Measurements from ENCODE around the gene AK4. TPM values are rescaled to one million over a fixed set of nuclear protein-coding genes. Genes with fewer than 3 reads are reported as not detected.

The AK4 gene
- polyA plus RNA-seq, 3 donors, result 4.3 to 9.9 (median 6.7) TPM

GRCh38 chr1:65189576-65190115 lies 41.6 kb downstream of the AK4 start:
- Histone ChIP-seq H3K4me1 (ENCODE audit: control insufficient read depth in 1 of 2, insufficient read depth in 2 of 2, low read length in 2 of 2) (peaks cover 0 to 3% of the 10 kb centered on the region in 2 donors), H2AFZ (ENCODE audit: insufficient read depth, low read depth, low read length, poor library complexity, severe bottlenecking) (no peak overlapping the region), H3K9me3 (replicated peaks in 1 of 2; ENCODE audit: control insufficient read depth in 1 of 2, insufficient read depth in 1 of 2, low read length in 2 of 2) (no peaks in the 10 kb centered on the region), H3K36me3 (replicated peaks in 1 of 2; ENCODE audit: control insufficient read depth in 1 of 2, insufficient read depth in 2 of 2, low read length in 2 of 2) (peaks cover 0 to 12% of the 10 kb centered on the region in 2 donors), H3K4me3 (replicated peaks in 1 of 3; ENCODE audit: low read depth in 2 of 3, low read length in 3 of 3) (no peak overlapping the region), H3K4me2 (replicated peaks; ENCODE audit: extremely low read depth, low read length, poor library complexity, severe bottlenecking) (no peak overlapping the region), H3K79me2 (ENCODE audit: insufficient read depth, low read length) (no peaks in the 10 kb centered on the region), H3K9ac (ENCODE audit: insufficient read depth, low read length, poor library complexity, severe bottlenecking) (no peak overlapping the region), H4K20me1 (ENCODE audit: insufficient read depth, low read length) (no peaks in the 10 kb centered on the region), H3K27ac (ENCODE audit: low read depth in 1 of 2, low read length in 2 of 2) (no peak overlapping the region), H3K27me3 (ENCODE audit: control insufficient read depth in 2 of 2, insufficient read depth in 2 of 2, low read length in 2 of 2) (no peaks in the 10 kb centered on the region)
- no peak overlapping the region for H3K4me3 Mint-ChIP-seq
- no peak for DNase-seq
- peaks cover 0 to 3% (median 0%) of the 10 kb centered on the region in 7 donors for H3K9me3 Mint-ChIP-seq
- intact Hi-C loops (cut with micrococcal nuclease), result no loop called here
- H3K27ac Mint-ChIP-seq, result no peak overlapping the region
- peaks cover 17 to 24% of the 10 kb centered on the region in 2 donors for H3K36me3 Mint-ChIP-seq
- no peaks in the 10 kb centered on the region for H3K27me3 Mint-ChIP-seq (ENCODE audit: low read depth in 3 of 3)
- no CpG with 5 or more reads among the region's 2 CpGs for WGBS (ENCODE audit: insufficient coverage)
- peaks cover 10% of the 10 kb centered on the region for H3K4me1 Mint-ChIP-seq
- no peak for TF ChIP-seq CTCF (IDR thresholded peaks at IDR 0.05)

GRCh38 chr1:65190229-65190628 lies 42.2 kb downstream of the AK4 start:
- TF ChIP-seq CTCF (IDR thresholded peaks at IDR 0.05), result no peak
- no peak overlapping the region for H3K27ac ChIP-seq (ENCODE audit: low read depth in 1 of 2, low read length in 2 of 2)
- Mint-ChIP-seq H3K9me3 (peaks cover 0 to 3% (median 0%) of the 10 kb centered on the region in 7 donors), H3K27me3 (ENCODE audit: low read depth in 3 of 3) (no peaks in the 10 kb centered on the region), H3K4me1 (peaks cover 10% of the 10 kb centered on the region), H3K4me3 (no peak overlapping the region), H3K27ac (no peak overlapping the region), H3K36me3 (peaks cover 17 to 26% of the 10 kb centered on the region in 2 donors)
- H3K27me3 ChIP-seq (ENCODE audit: control insufficient read depth in 2 of 2, insufficient read depth in 2 of 2, low read length in 2 of 2), result no peaks in the 10 kb centered on the region
- peaks cover 0 to 12% of the 10 kb centered on the region in 2 donors for H3K36me3 ChIP-seq (replicated peaks in 1 of 2; ENCODE audit: control insufficient read depth in 1 of 2, insufficient read depth in 2 of 2, low read length in 2 of 2)
- peaks cover 0 to 3% of the 10 kb centered on the region in 2 donors for H3K4me1 ChIP-seq (ENCODE audit: control insufficient read depth in 1 of 2, insufficient read depth in 2 of 2, low read length in 2 of 2)
- no peaks in the 10 kb centered on the region for H3K79me2 ChIP-seq (ENCODE audit: insufficient read depth, low read length)
- no peak for DNase-seq
- intact Hi-C loops (cut with micrococcal nuclease), result no loop called here
- no peak overlapping the region for H2AFZ ChIP-seq (ENCODE audit: insufficient read depth, low read depth, low read length, poor library complexity, severe bottlenecking)
- H3K4me3 ChIP-seq (replicated peaks in 1 of 3; ENCODE audit: low read depth in 2 of 3, low read length in 3 of 3), result no peak overlapping the region
- no CpG with 5 or more reads among the region's 4 CpGs for WGBS (ENCODE audit: insufficient coverage)
- no peaks in the 10 kb centered on the region for H3K9me3 ChIP-seq (replicated peaks in 1 of 2; ENCODE audit: control insufficient read depth in 1 of 2, insufficient read depth in 1 of 2, low read length in 2 of 2)
- H3K4me2 ChIP-seq (replicated peaks; ENCODE audit: extremely low read depth, low read length, poor library complexity, severe bottlenecking), result no peak overlapping the region
- H4K20me1 ChIP-seq (ENCODE audit: insufficient read depth, low read length), result no peaks in the 10 kb centered on the region
- H3K9ac ChIP-seq (ENCODE audit: insufficient read depth, low read length, poor library complexity, severe bottlenecking), result no peak overlapping the region

Data from CD14-positive monocyte (primary cell).